ENCODE results near the gene ARNT2. TPM values are rescaled to one million over a fixed set of nuclear protein-coding genes. Genes with fewer than 3 reads are reported as not detected.
"Not testable (repeated sequence)": the region's sequence is repeated elsewhere in the genome, so short reads cannot be mapped to it uniquely, and the experiment has no call there.

ARNT2 gene
- total RNA-seq, 2 experiments from 2014 or later, result not detected

- H3K4me2 ChIP-seq (ENCODE audit: low read length), result no peak overlapping the region
- intact Hi-C loops (cut with micrococcal nuclease; ENCODE audit: unreplicated experiment), result no loop called here
- ChIA-PET CTCF (ENCODE audit: unreplicated experiment) (no interaction called here), POLR2A (no interaction called here)
- H2AFZ ChIP-seq (ENCODE audit: low read length), result no peak overlapping the region
- no peaks in the 10 kb centered on the region for H4K20me1 ChIP-seq (ENCODE audit: insufficient read depth, low read length)
- TF ChIP-seq CTCF (conservative IDR thresholded peaks at IDR 0.05; ENCODE audit: low read length) (no peak), EZH2phosphoT487 (IDR thresholded peaks at IDR 0.05; ENCODE audit: borderline replicate concordance, low read depth, low read length) (no peak)
- no peak overlapping the region for H3K4me3 ChIP-seq (ENCODE audit: low read depth, low read length, poor library complexity, severe bottlenecking)
- no TSS peak for BruUV-seq (replicated peaks)
- H3K79me2 ChIP-seq (ENCODE audit: insufficient read depth, low read depth, low read length), result no peaks in the 10 kb centered on the region
- no peaks in the 10 kb centered on the region for H3K9me3 ChIP-seq (ENCODE audit: low read length)
- no peaks in the 10 kb centered on the region for H3K4me1 ChIP-seq (ENCODE audit: insufficient read depth, low read length, poor library complexity, severe bottlenecking)
- H3K36me3 ChIP-seq (ENCODE audit: insufficient read depth, low read length), result no peaks in the 10 kb centered on the region
- H3K9me2 ChIP-seq (ENCODE audit: insufficient read depth, low read length), result no peaks in the 10 kb centered on the region
- H3K27ac ChIP-seq (ENCODE audit: low read depth, low read length, poor library complexity, severe bottlenecking), result no peak overlapping the region
- no peak for DNase-seq (ENCODE audit: low spot score)
These were observed 104.6 kb downstream of the ARNT2 start for GRCh38 chr15:80508783-80509182.

GRCh38 chr15:80509800-80510199 is 105.6 kb downstream of the ARNT2 start:
- no peaks in the 10 kb centered on the region for H3K79me2 ChIP-seq (ENCODE audit: insufficient read depth, low read depth, low read length)
- TF ChIP-seq CTCF (conservative IDR thresholded peaks at IDR 0.05; ENCODE audit: low read length), result no peak
- no peak for TF ChIP-seq EZH2phosphoT487 (IDR thresholded peaks at IDR 0.05; ENCODE audit: borderline replicate concordance, low read depth, low read length)
- H3K36me3 ChIP-seq (ENCODE audit: insufficient read depth, low read length), result no peaks in the 10 kb centered on the region
- H3K4me1 ChIP-seq (ENCODE audit: insufficient read depth, low read length, poor library complexity, severe bottlenecking), result no peaks in the 10 kb centered on the region
- H3K27ac ChIP-seq (ENCODE audit: low read depth, low read length, poor library complexity, severe bottlenecking), result no peak overlapping the region
- no peak overlapping the region for H3K4me2 ChIP-seq (ENCODE audit: low read length)
- no peaks in the 10 kb centered on the region for H3K9me2 ChIP-seq (ENCODE audit: insufficient read depth, low read length)
- ChIA-PET POLR2A (no interaction called here), CTCF (ENCODE audit: unreplicated experiment) (no interaction called here)
- no peak for DNase-seq (ENCODE audit: low spot score)
- H4K20me1 ChIP-seq (ENCODE audit: insufficient read depth, low read length), result no peaks in the 10 kb centered on the region
- no peaks in the 10 kb centered on the region for H3K9me3 ChIP-seq (ENCODE audit: low read length)
- no peak overlapping the region for H3K4me3 ChIP-seq (ENCODE audit: low read depth, low read length, poor library complexity, severe bottlenecking)
- H2AFZ ChIP-seq (ENCODE audit: low read length), result no peak overlapping the region
- intact Hi-C loops (cut with micrococcal nuclease; ENCODE audit: unreplicated experiment), result no loop called here
- BruUV-seq (replicated peaks), result no TSS peak

GRCh38 chr15:80510985-80511384 is 106.8 kb downstream of the ARNT2 start:
- H3K9me3 ChIP-seq (ENCODE audit: low read length); H3K79me2 ChIP-seq (ENCODE audit: insufficient read depth, low read depth, low read length); POLR2A ChIA-PET; CTCF ChIA-PET (ENCODE audit: unreplicated experiment); H2AFZ ChIP-seq (ENCODE audit: low read length); H3K4me3 ChIP-seq (ENCODE audit: low read depth, low read length, poor library complexity, severe bottlenecking); H3K27ac ChIP-seq (ENCODE audit: low read depth, low read length, poor library complexity, severe bottlenecking); BruUV-seq (replicated peaks); H3K4me1 ChIP-seq (ENCODE audit: insufficient read depth, low read length, poor library complexity, severe bottlenecking); H3K36me3 ChIP-seq (ENCODE audit: insufficient read depth, low read length); H4K20me1 ChIP-seq (ENCODE audit: insufficient read depth, low read length); DNase-seq (ENCODE audit: low spot score); H3K4me2 ChIP-seq (ENCODE audit: low read length); H3K9me2 ChIP-seq (ENCODE audit: insufficient read depth, low read length); intact Hi-C loops (cut with micrococcal nuclease; ENCODE audit: unreplicated experiment): not testable (repeated sequence)

All from OCI-LY7 (cell line).